Measurements from ENCODE around the gene CCBE1. TPM values are rescaled to one million over a fixed set of nuclear protein-coding genes. Genes with fewer than 3 reads are reported as not detected.
A peak's percentile ranks its signal among the peaks of the same experiment; 100 is the strongest.

Gene CCBE1
- total and polyA plus RNA-seq, 2 donors (not counting 1 experiment from before 2014, with no cell fraction given), result 122 TPM

DNA sequence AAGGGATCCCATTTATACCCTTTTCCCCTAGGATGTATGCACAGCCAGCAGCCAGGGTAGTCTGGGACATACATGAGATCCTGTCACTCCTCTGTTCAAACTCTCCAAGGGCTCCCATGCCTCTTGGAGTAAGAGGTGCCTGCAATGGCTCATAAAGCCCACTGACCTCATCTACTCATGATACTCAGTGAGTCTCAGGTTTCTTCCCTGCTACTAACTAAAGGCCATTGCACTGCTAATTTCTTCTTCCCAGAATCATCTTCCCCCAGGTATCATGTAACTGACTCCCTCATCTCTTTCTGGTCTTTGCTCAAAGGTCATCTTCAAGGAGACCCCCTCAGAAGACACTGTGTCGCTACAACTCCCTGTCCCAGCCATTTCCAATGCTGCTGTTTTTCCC lies 68.2 kb downstream of the CCBE1 start:
- H3K27me3 ChIP-seq (ENCODE audit: control insufficient read depth, insufficient read depth, low read length), result no peaks in the 10 kb centered on the region
- no peak overlapping the region for H3K27ac ChIP-seq (ENCODE audit: insufficient read depth, low read length)
- peaks cover 8% of the 10 kb centered on the region for H3K4me1 ChIP-seq (ENCODE audit: control insufficient read depth, extremely low read depth, insufficient read depth, low read length)
- no peak overlapping the region for H3K9ac ChIP-seq (ENCODE audit: insufficient read depth, low read length)
- no peak overlapping the region for H3K4me3 ChIP-seq (replicated peaks in 1 of 4; ENCODE audit: control extremely low read depth in 1 of 4, insufficient read depth in 1 of 4, low read depth in 3 of 4, low read length in 4 of 4)
- no peak for DNase-seq (ENCODE audit: low read depth in 2 of 2)
- no peak overlapping the region for H3K4me2 ChIP-seq (ENCODE audit: extremely low read depth, insufficient read depth, low read length)
- no peak for TF ChIP-seq CTCF (conservative IDR thresholded peaks at IDR 0.05 in 1 of 2, IDR thresholded peaks at IDR 0.05 in 1 of 2; ENCODE audit: low read depth in 1 of 2, low read length in 2 of 2)
- no peak for TF ChIP-seq EZH2 (IDR thresholded peaks at IDR 0.05; ENCODE audit: low read length, missing control alignments)
- no peaks in the 10 kb centered on the region for H4K20me1 ChIP-seq (ENCODE audit: control insufficient read depth, extremely low read depth, insufficient read depth, low read length)
- H3K36me3 ChIP-seq (ENCODE audit: control insufficient read depth, insufficient read depth, low read length), result no peaks in the 10 kb centered on the region
- H2AFZ ChIP-seq (ENCODE audit: low read length), result no peak overlapping the region
- peaks cover 78% of the 10 kb centered on the region for H3K79me2 ChIP-seq (ENCODE audit: control insufficient read depth, insufficient read depth, low read length)
- H3K9me3 ChIP-seq (ENCODE audit: control insufficient read depth, insufficient read depth, low read depth, low read length), result no peaks in the 10 kb centered on the region

DNA sequence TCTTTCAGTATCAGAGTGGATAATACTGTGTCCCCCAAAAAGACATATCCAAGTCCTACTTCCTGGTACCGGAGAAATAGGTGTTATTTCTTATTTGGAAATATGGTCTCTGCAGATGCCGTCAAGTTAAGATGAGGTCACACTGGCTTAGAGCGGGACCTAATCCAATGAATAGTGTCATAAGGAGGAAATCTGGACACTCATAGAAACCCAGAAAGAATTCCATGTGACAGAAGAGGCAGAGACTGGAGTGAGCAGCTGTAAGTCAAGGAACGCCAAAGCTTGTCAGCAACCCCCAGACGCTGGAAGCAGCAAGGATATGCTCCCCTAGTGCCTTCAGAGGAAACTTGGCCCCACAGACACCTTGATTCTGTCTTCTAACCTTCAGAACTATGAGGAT lies 69.8 kb downstream of the CCBE1 start:
- Histone ChIP-seq H3K36me3 (ENCODE audit: control insufficient read depth, insufficient read depth, low read length) (no peaks in the 10 kb centered on the region), H3K79me2 (ENCODE audit: control insufficient read depth, insufficient read depth, low read length) (peaks cover 70% of the 10 kb centered on the region), H4K20me1 (ENCODE audit: control insufficient read depth, extremely low read depth, insufficient read depth, low read length) (no peaks in the 10 kb centered on the region), H3K4me2 (ENCODE audit: extremely low read depth, insufficient read depth, low read length) (no peak overlapping the region), H3K27ac (ENCODE audit: insufficient read depth, low read length) (no peak overlapping the region), H3K9me3 (ENCODE audit: control insufficient read depth, insufficient read depth, low read depth, low read length) (no peaks in the 10 kb centered on the region), H2AFZ (ENCODE audit: low read length) (no peak overlapping the region), H3K4me1 (ENCODE audit: control insufficient read depth, extremely low read depth, insufficient read depth, low read length) (peaks cover 19% of the 10 kb centered on the region), H3K9ac (ENCODE audit: insufficient read depth, low read length) (no peak overlapping the region), H3K27me3 (ENCODE audit: control insufficient read depth, insufficient read depth, low read length) (no peaks in the 10 kb centered on the region), H3K4me3 (replicated peaks in 1 of 4; ENCODE audit: control extremely low read depth in 1 of 4, insufficient read depth in 1 of 4, low read depth in 3 of 4, low read length in 4 of 4) (no peak overlapping the region)
- no peak for DNase-seq (ENCODE audit: low read depth in 2 of 2)
- no peak for TF ChIP-seq EZH2 (IDR thresholded peaks at IDR 0.05; ENCODE audit: low read length, missing control alignments)
- TF ChIP-seq CTCF (conservative IDR thresholded peaks at IDR 0.05 in 1 of 2, IDR thresholded peaks at IDR 0.05 in 1 of 2; ENCODE audit: low read depth in 1 of 2, low read length in 2 of 2), result no peak

DNA sequence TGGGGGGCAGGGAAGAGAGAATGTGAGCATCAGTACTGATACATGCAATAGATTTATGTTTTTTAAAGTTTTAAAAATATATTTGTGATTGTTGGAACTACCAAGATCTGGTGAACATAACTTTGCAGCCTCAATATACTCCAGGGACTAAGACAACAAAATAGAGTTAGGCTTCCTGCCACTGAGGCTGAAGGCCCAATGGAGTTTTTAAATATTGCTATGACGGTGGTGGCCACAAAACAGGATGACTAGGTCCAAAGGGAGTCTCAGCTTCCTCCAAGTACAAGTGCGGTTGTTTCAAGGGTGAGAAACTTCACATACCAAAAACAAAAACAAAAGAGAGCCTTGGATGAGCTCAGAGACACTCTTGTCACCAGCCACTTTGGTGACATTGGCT lies 72.9 kb downstream of the CCBE1 start:
- Histone ChIP-seq H3K27ac (ENCODE audit: insufficient read depth, low read length) (no peak overlapping the region), H3K4me3 (replicated peaks in 1 of 4; ENCODE audit: control extremely low read depth in 1 of 4, insufficient read depth in 1 of 4, low read depth in 3 of 4, low read length in 4 of 4) (no peak overlapping the region), H4K20me1 (ENCODE audit: control insufficient read depth, extremely low read depth, insufficient read depth, low read length) (no peaks in the 10 kb centered on the region), H3K9me3 (ENCODE audit: control insufficient read depth, insufficient read depth, low read depth, low read length) (no peaks in the 10 kb centered on the region), H3K4me1 (ENCODE audit: control insufficient read depth, extremely low read depth, insufficient read depth, low read length) (peaks cover 28% of the 10 kb centered on the region), H3K9ac (ENCODE audit: insufficient read depth, low read length) (no peak overlapping the region), H2AFZ (ENCODE audit: low read length) (no peak overlapping the region), H3K27me3 (ENCODE audit: control insufficient read depth, insufficient read depth, low read length) (no peaks in the 10 kb centered on the region), H3K36me3 (ENCODE audit: control insufficient read depth, insufficient read depth, low read length) (no peaks in the 10 kb centered on the region), H3K4me2 (ENCODE audit: extremely low read depth, insufficient read depth, low read length) (peak overlapping the region; percentile 53), H3K79me2 (ENCODE audit: control insufficient read depth, insufficient read depth, low read length) (peaks cover 70% of the 10 kb centered on the region)
- DNase-seq (ENCODE audit: low read depth in 2 of 2), result no peak
- TF ChIP-seq CTCF (conservative IDR thresholded peaks at IDR 0.05 in 1 of 2, IDR thresholded peaks at IDR 0.05 in 1 of 2; ENCODE audit: low read depth in 1 of 2, low read length in 2 of 2) (no peak), EZH2 (IDR thresholded peaks at IDR 0.05; ENCODE audit: low read length, missing control alignments) (no peak)
